ENCODE measurements around the gene ATXN3L. TPM values are rescaled to one million over a fixed set of nuclear protein-coding genes. Genes with fewer than 3 reads are reported as not detected.
A peak's percentile ranks its signal among the peaks of the same experiment; 100 is the strongest.

ATXN3L gene
- polyA plus RNA-seq, 1 of the 3 experiments (the other 2 are of a cell fraction), result not detected

GRCh38 chrX:13293700-13294099, 26.2 kb downstream of the ATXN3L start:
- Histone ChIP-seq H3K79me2 (ENCODE audit: insufficient read depth) (peaks cover 92% of the 10 kb centered on the region), H3K9me3 (no peaks in the 10 kb centered on the region), H3K9me2 (no peaks in the 10 kb centered on the region), H4K20me1 (ENCODE audit: insufficient read depth) (no peaks in the 10 kb centered on the region), H3K27ac (ENCODE audit: low read depth in 2 of 2, low read length in 1 of 2) (peak overlapping the region; percentile 72 to 79; a peak in 3 of 4 replicates), H3K9ac (peak overlapping the region; percentile 52; the same call in 1 of the 2 replicates), H3K27me3 (ENCODE audit: insufficient read depth) (no peaks in the 10 kb centered on the region), H3K36me3 (replicated peaks in 1 of 2; ENCODE audit: control insufficient read depth in 1 of 2, insufficient read depth in 2 of 2, low read length in 1 of 2) (peaks cover 0 to 20% of the 10 kb centered on the region in 2 experiments), H3K4me3 (ENCODE audit: low read depth in 2 of 2, low read length in 1 of 2) (no peak overlapping the region), H2AFZ (ENCODE audit: low read depth) (0 out of 2 replicates have a peak overlapping the region, but pooled peaks have one; percentile 17), H3F3A (replicated peaks; ENCODE audit: insufficient read depth) (peaks cover 32% of the 10 kb centered on the region), H3K4me2 (peak overlapping the region; percentile 59), H3K4me1 (ENCODE audit: control insufficient read depth in 1 of 2, insufficient read depth in 2 of 2, low read depth in 1 of 2, low read length in 1 of 2) (peaks cover 0 to 11% of the 10 kb centered on the region in 2 experiments; a peak in 2 of 4 replicates)
- CTCF ChIA-PET, result no interaction called here
- DNase-seq, result no peak
- TF ChIP-seq EZH2phosphoT487 (IDR thresholded peaks at IDR 0.05; ENCODE audit: borderline replicate concordance, low read depth) (no peak), YY1 (IDR thresholded peaks at IDR 0.05; ENCODE audit: low read depth) (no peak), MXI1 (IDR thresholded peaks at IDR 0.05; ENCODE audit: low read depth, low read length) (no peak), FOSL2 (IDR thresholded peaks at IDR 0.05; ENCODE audit: borderline replicate concordance, low read depth) (no peak), RCOR1 (IDR thresholded peaks at IDR 0.05; ENCODE audit: low read length) (no peak), USF1 (IDR thresholded peaks at IDR 0.05; ENCODE audit: borderline replicate concordance, low read depth) (no peak), RXRA (IDR thresholded peaks at IDR 0.05; ENCODE audit: borderline replicate concordance, low read depth) (no peak), REST (IDR thresholded peaks at IDR 0.05; ENCODE audit: low read depth, low read length) (no peak)
- 39% methylated on average over 6 of the region's 6 CpGs for WGBS (ENCODE audit: low lambda C conversion rate)
- POLR2A ChIA-PET, result no interaction called here

GRCh38 chrX:13290891-13291614, 28.8 kb downstream of the ATXN3L start:
- whole genome bisulfite sequencing (ENCODE audit: low lambda C conversion rate), result 93% methylated on average over 30 of the region's 32 CpGs
- H3F3A ChIP-seq (replicated peaks; ENCODE audit: insufficient read depth), result peaks cover 56% of the 10 kb centered on the region
- H3K27ac ChIP-seq (ENCODE audit: low read depth in 2 of 2, low read length in 1 of 2), result peak overlapping the region; percentile 2 to 89; a peak in 3 of 4 replicates
- TF ChIP-seq POLR2AphosphoS5 (IDR thresholded peaks at IDR 0.05; ENCODE audit: low read depth, low read length) (0 out of 2 replicates have a peak, but pooled peaks have one; percentile 8), SIN3A (IDR thresholded peaks at IDR 0.05; ENCODE audit: borderline replicate concordance, low read depth, low read length) (no peak), TEAD4 (IDR thresholded peaks at IDR 0.05; ENCODE audit: borderline replicate concordance, insufficient read depth) (no peak)
- H3K9me3 ChIP-seq, result no peaks in the 10 kb centered on the region
- H3K4me3 ChIP-seq (ENCODE audit: low read depth in 2 of 2, low read length in 1 of 2), result no peak overlapping the region
- H3K9ac ChIP-seq, result no peak overlapping the region
- H3K4me1 ChIP-seq (ENCODE audit: control insufficient read depth in 1 of 2, insufficient read depth in 2 of 2, low read depth in 1 of 2, low read length in 1 of 2), result peaks cover 0 to 27% of the 10 kb centered on the region in 2 experiments; a peak in 3 of 4 replicates
- ChIA-PET CTCF (interaction anchor here (1.7 to 1.9 kb wide), 2 partner anchors 11 to 344 kb away, joined by 4 to 5 read pairs; no protein-coding TSS in a partner anchor), POLR2A (no interaction called here)
- H3K4me2 ChIP-seq, result no peak overlapping the region
- H3K27me3 ChIP-seq (ENCODE audit: insufficient read depth), result no peaks in the 10 kb centered on the region
- no peak for DNase-seq
- H4K20me1 ChIP-seq (ENCODE audit: insufficient read depth), result no peaks in the 10 kb centered on the region
- peaks cover 74% of the 10 kb centered on the region for H3K79me2 ChIP-seq (ENCODE audit: insufficient read depth)
- peaks cover 0 to 12% of the 10 kb centered on the region in 2 experiments for H3K36me3 ChIP-seq (replicated peaks in 1 of 2; ENCODE audit: control insufficient read depth in 1 of 2, insufficient read depth in 2 of 2, low read length in 1 of 2)
- H2AFZ ChIP-seq (ENCODE audit: low read depth), result no peak overlapping the region
- no peaks in the 10 kb centered on the region for H3K9me2 ChIP-seq

All from SK-N-SH (cell line).